SK-N-SH treated with all-trans-retinoic acid at 6 μM for 48 hours (cell line): ENCODE data around the gene RTN4RL1.

Experiments used
- ATAC-seq: fragments of 200-7000 bp; cut with Tn5 transposase; 3 replicates; pipeline ENCODE4 v1.9.1; 2020; ENCODE audit warnings: mild to moderate bottlenecking, moderate library complexity
- CREB5 ChIP-seq: fragments of 250-450 bp; sonication (Bioruptor Pico); IDR thresholded peaks from 2 replicates; pipeline ENCODE4 v1.5.1; 2020; ENCODE audit warnings: low read depth, mild to moderate bottlenecking, moderate library complexity
- CSDC2 ChIP-seq: fragments of 250-450 bp; sonication (Bioruptor Pico); IDR thresholded peaks from 2 replicates; pipeline ENCODE4 v1.5.0; 2020; ENCODE audit warnings: mild to moderate bottlenecking, moderate library complexity
- CSRNP3 ChIP-seq: fragments of 250-450 bp; sonication (Bioruptor Pico); IDR thresholded peaks from 2 replicates; pipeline ENCODE4 v1.5.1; 2021; ENCODE audit warnings: mild to moderate bottlenecking, moderate library complexity
- ESRRG ChIP-seq: fragments of 250-450 bp; sonication (Bioruptor Pico); IDR thresholded peaks from 2 replicates; pipeline ENCODE4 v1.6.1; 2021; ENCODE audit warnings: mild to moderate bottlenecking
- ISL1 ChIP-seq: fragments of 250-450 bp; sonication (Bioruptor Pico); IDR thresholded peaks from 2 replicates; pipeline ENCODE4 v2.1.2; 2022; ENCODE audit warnings: mild to moderate bottlenecking, moderate library complexity
- OSR1 ChIP-seq: fragments of 250-450 bp; sonication (Bioruptor Pico); IDR thresholded peaks from 2 replicates; pipeline ENCODE4 v1.8.0; 2022; ENCODE audit warnings: moderate library complexity, mild to moderate bottlenecking, inconsistent platforms
- PATZ1 ChIP-seq: fragments of 250-450 bp; sonication (Bioruptor Pico); IDR thresholded peaks from 2 replicates; pipeline ENCODE4 v1.8.0; 2020; ENCODE audit warnings: mild to moderate bottlenecking, moderate library complexity, borderline replicate concordance
- POU6F1 ChIP-seq: fragments of 250-450 bp; sonication (Bioruptor Pico); IDR thresholded peaks from 2 replicates; pipeline ENCODE4 v1.8.0; 2021; ENCODE audit warnings: low read depth, mild to moderate bottlenecking, moderate library complexity, borderline replicate concordance
- PPARA ChIP-seq: fragments of 250-450 bp; sonication (Bioruptor Pico); IDR thresholded peaks from 2 replicates; pipeline ENCODE4 v1.5.0; 2020; ENCODE audit warnings: mild to moderate bottlenecking, borderline replicate concordance
- RARB ChIP-seq: fragments of 250-450 bp; sonication (Bioruptor Pico); IDR thresholded peaks from 2 replicates; pipeline ENCODE4 v1.8.0; 2021; ENCODE audit warnings: mild to moderate bottlenecking, moderate library complexity
- SNAI2 ChIP-seq: fragments of 250-450 bp; sonication (Bioruptor Pico); IDR thresholded peaks from 2 replicates; pipeline ENCODE4 v1.5.0; 2020; ENCODE audit warnings: mild to moderate bottlenecking, moderate library complexity
- TOX ChIP-seq: fragments of 250-450 bp; sonication (Bioruptor Pico); IDR thresholded peaks from 2 replicates; pipeline ENCODE4 v1.8.0; 2021; ENCODE audit warnings: mild to moderate bottlenecking, moderate library complexity, borderline replicate concordance
- TSHZ2 ChIP-seq: fragments of 250-450 bp; sonication (Bioruptor Pico); IDR thresholded peaks from 2 replicates; pipeline ENCODE4 v1.5.0; 2020; ENCODE audit warnings: mild to moderate bottlenecking, moderate library complexity
- ZC3H10 ChIP-seq: fragments of 250-450 bp; sonication (Bioruptor Pico); IDR thresholded peaks from 2 replicates; pipeline ENCODE4 v1.5.1; 2021; ENCODE audit warnings: mild to moderate bottlenecking, moderate library complexity
- ZNF565 ChIP-seq: fragments of 450-650 bp; formaldehyde crosslinking; conservative IDR thresholded peaks from 2 replicates; pipeline ENCODE4 v1.5.0; 2020; ENCODE audit warnings: low read depth, mild to moderate bottlenecking, moderate library complexity
- ZNF70 ChIP-seq: fragments of 450-650 bp; formaldehyde crosslinking; IDR thresholded peaks from 2 replicates; pipeline ENCODE4 v1.5.0; 2020; ENCODE audit warnings: mild to moderate bottlenecking, moderate library complexity
- ZNF8 ChIP-seq: fragments of 450-650 bp; formaldehyde crosslinking; IDR thresholded peaks from 2 replicates; pipeline ENCODE4 v1.5.0; 2020; ENCODE audit warnings: mild to moderate bottlenecking, moderate library complexity

Gene RTN4RL1

GRCh38 chr17:1947743-1948516, 77.2 kb downstream of the RTN4RL1 start:
- no peak for ATAC-seq
- TF ChIP-seq ZNF8 (CRISPR knock-in tag) (no peak), ISL1 (no peak), ZNF565 (CRISPR knock-in tag) (no peak), CSRNP3 (no peak), CSDC2 (CRISPR knock-in tag) (no peak), TSHZ2 (CRISPR knock-in tag) (no peak)

- no peak for TF ChIP-seq RARB (CRISPR knock-in tag)
- TF ChIP-seq ESRRG (CRISPR knock-in tag) = no peak
- TF ChIP-seq OSR1 (CRISPR knock-in tag) = no peak
- TF ChIP-seq ZC3H10 (CRISPR knock-in tag) = no peak
- no peak for TF ChIP-seq SNAI2 (CRISPR knock-in tag)
- TF ChIP-seq PATZ1 (CRISPR knock-in tag) = no peak
- no peak for TF ChIP-seq PPARA (CRISPR knock-in tag)
- no peak for TF ChIP-seq TOX
- TF ChIP-seq ZNF70 (CRISPR knock-in tag) = no peak
- TF ChIP-seq ZNF565 (CRISPR knock-in tag) = no peak
- TF ChIP-seq POU6F1 (CRISPR knock-in tag) = no peak
- no peak for TF ChIP-seq CSDC2 (CRISPR knock-in tag)
- no peak for TF ChIP-seq CREB5
- no peak for TF ChIP-seq ISL1
- no peak for TF ChIP-seq ZNF8 (CRISPR knock-in tag)
- no peak for TF ChIP-seq TSHZ2 (CRISPR knock-in tag)
- no peak; the same call in 2 of the 3 replicates for ATAC-seq
Observed at GRCh38 chr17:1947229-1947742, 77.8 kb downstream of the RTN4RL1 start.
